Prostate gland (tissue), 2 donors: ENCODE results near the gene GADL1.

ENCODE experiments used
- CTCF ChIP-seq, 4 experiments: fragments of 200-600 bp in 2 of 4; fragments of 450-650 bp in 2 of 4; sonication (generic) in 2 of 4; IDR thresholded peaks; 1 replicate in 3 of 4; 2 replicates in 1 of 4; pipeline ENCODE4 v1.5.1; 2016 to 2019; ENCODE audit warnings: antibody characterized with exemption in 4 of 4, mild to moderate bottlenecking in 2 of 4, moderate library complexity in 2 of 4
- POLR2A ChIP-seq: fragments of 450-650 bp; IDR thresholded peaks from one replicate; pipeline ENCODE4 v1.6.1; 2016; ENCODE audit warnings: antibody characterized with exemption, mild to moderate bottlenecking
- POLR2AphosphoS5 ChIP-seq: sonication (generic); formaldehyde crosslinking; IDR thresholded peaks from one replicate; pipeline ENCODE4 v1.6.1; 2017; ENCODE audit warnings: antibody characterized with exemption

GRCh38 chr3:30827080-30827479, 67.4 kb downstream of the GADL1 start:
- TF ChIP-seq CTCF (IDR thresholded peaks at IDR 0.05): no peak
- TF ChIP-seq POLR2AphosphoS5: no peak
- TF ChIP-seq POLR2A: no peak
